ENCODE results near the gene ARID1B.

- TF ChIP-seq, protein P1, sequence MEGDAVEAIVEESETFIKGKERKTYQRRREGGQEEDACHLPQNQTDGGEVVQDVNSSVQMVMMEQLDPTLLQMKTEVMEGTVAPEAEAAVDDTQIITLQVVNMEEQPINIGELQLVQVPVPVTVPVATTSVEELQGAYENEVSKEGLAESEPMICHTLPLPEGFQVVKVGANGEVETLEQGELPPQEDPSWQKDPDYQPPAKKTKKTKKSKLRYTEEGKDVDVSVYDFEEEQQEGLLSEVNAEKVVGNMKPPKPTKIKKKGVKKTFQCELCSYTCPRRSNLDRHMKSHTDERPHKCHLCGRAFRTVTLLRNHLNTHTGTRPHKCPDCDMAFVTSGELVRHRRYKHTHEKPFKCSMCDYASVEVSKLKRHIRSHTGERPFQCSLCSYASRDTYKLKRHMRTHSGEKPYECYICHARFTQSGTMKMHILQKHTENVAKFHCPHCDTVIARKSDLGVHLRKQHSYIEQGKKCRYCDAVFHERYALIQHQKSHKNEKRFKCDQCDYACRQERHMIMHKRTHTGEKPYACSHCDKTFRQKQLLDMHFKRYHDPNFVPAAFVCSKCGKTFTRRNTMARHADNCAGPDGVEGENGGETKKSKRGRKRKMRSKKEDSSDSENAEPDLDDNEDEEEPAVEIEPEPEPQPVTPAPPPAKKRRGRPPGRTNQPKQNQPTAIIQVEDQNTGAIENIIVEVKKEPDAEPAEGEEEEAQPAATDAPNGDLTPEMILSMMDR (IDR thresholded peaks at IDR 0.05), result no peak
- TF ChIP-seq POLR2A (IDR thresholded peaks at IDR 0.05), result no peak
- peak; percentile 16 for TF ChIP-seq POLR2AphosphoS5 (IDR thresholded peaks at IDR 0.05)
These were observed 343.5 kb downstream of the ARID1B start for GRCh38 chr6:157120534-157121232.

Data from prostate gland (tissue), 2 donors.